T-cell (primary cell): Measurements from ENCODE around the gene HERC4. TPM values are rescaled to one million over a fixed set of nuclear protein-coding genes. Genes with fewer than 3 reads are reported as not detected.

Experiments used
- ATAC-seq, 4 experiments: fragments of 200-7000 bp in 3 of 4; fragments of 150-1000 bp in 1 of 4; cut with Tn5 transposase; replicated peaks in 1 of 4; 1 replicate in 3 of 4; 2 replicates in 1 of 4; pipeline ENCODE4 v1.10.0; 2021; ENCODE audit warnings: moderate library complexity in 3 of 4, mild to moderate bottlenecking in 2 of 4, moderate number of reproducible peaks in 1 of 4
- CTCF ChIA-PET, 2 donors: fragments of 300-600 bp; sonication (Branson Sonifier 250); formaldehyde crosslinking; loops; one replicate each; lab custom pipeline; 2022; ENCODE audit warnings: antibody characterized with exemption in 2 of 2; lab: Charles Lee
- POLR2A ChIA-PET, 2 donors: fragments of 300-600 bp; sonication (Branson Sonifier 250); formaldehyde crosslinking; loops; one replicate each; lab custom pipeline; 2022; ENCODE audit warnings: antibody characterized with exemption in 2 of 2; lab: Charles Lee
- DNase-seq, 35 experiments: peaks; one replicate each; pipeline versions ENCODE4 v3.0.0 to v3.0.0-alpha.2; 2013 to 2023
- H3K27ac ChIP-seq: one replicate; pipeline ENCODE4 v1.5.1; 2013; ENCODE audit warnings: low read length
- H3K27me3 ChIP-seq, 2 experiments: replicated peaks in 1 of 2; 1 replicate in 1 of 2; 2 replicates in 1 of 2; pipeline versions ENCODE4 v1.6.1 to v1.7.0; 2013; ENCODE audit warnings: low read length in 1 of 2, mixed read lengths in 1 of 2; ENCODE audit not compliant: control insufficient read depth in 2 of 2, insufficient read depth in 2 of 2; ENCODE audit errors: extremely low read depth in 1 of 2
- H3K36me3 ChIP-seq, 2 donors: 1 replicate in 1 of 2; 2 replicates in 1 of 2; pipeline versions ENCODE4 v1.6.1 to v1.7.0; 2013; ENCODE audit warnings: low read length in 1 of 2; ENCODE audit not compliant: control insufficient read depth in 2 of 2, insufficient read depth in 1 of 2; ENCODE audit errors: extremely low read depth in 1 of 2
- H3K4me1 ChIP-seq, 2 experiments: 1 replicate in 1 of 2; 2 replicates in 1 of 2; pipeline versions ENCODE4 v1.6.1 to v1.7.0; 2013; ENCODE audit warnings: low read length in 2 of 2, mixed read lengths in 1 of 2; ENCODE audit not compliant: insufficient read depth in 2 of 2, control insufficient read depth in 1 of 2; ENCODE audit errors: extremely low read depth in 1 of 2
- H3K4me3 ChIP-seq, 2 donors: 1 replicate in 1 of 2; 2 replicates in 1 of 2; pipeline versions ENCODE4 v1.5.1 to v1.7.0; 2013; ENCODE audit warnings: mild to moderate bottlenecking in 2 of 2, low read length in 1 of 2, moderate library complexity in 1 of 2; ENCODE audit not compliant: control insufficient read depth in 1 of 2; ENCODE audit errors: extremely low read depth in 1 of 2
- H3K9me3 ChIP-seq: 2 replicates; pipeline ENCODE4 v1.7.0; 2013
- H3K27ac Mint-ChIP-seq, 2 donors: one replicate each; pipeline ENCODE4 v1.8.0; 2020 to 2021; ENCODE audit warnings: mild to moderate bottlenecking in 2 of 2, mixed read lengths in 2 of 2
- H3K27me3 Mint-ChIP-seq, 2 donors: one replicate each; pipeline ENCODE4 v1.8.0; 2021 to 2022; ENCODE audit warnings: mixed read lengths in 2 of 2
- H3K36me3 Mint-ChIP-seq: one replicate; pipeline ENCODE4 v1.8.0; 2021; ENCODE audit warnings: mixed read lengths
- H3K4me1 Mint-ChIP-seq, 3 donors: one replicate each; pipeline ENCODE4 v1.8.0; 2020 to 2022; ENCODE audit warnings: mixed read lengths in 3 of 3, mild to moderate bottlenecking in 1 of 3
- H3K4me3 Mint-ChIP-seq, 3 donors: one replicate each; pipeline ENCODE4 v1.8.0; 2020 to 2022; ENCODE audit warnings: mild to moderate bottlenecking in 3 of 3, mixed read lengths in 3 of 3, moderate library complexity in 3 of 3
- H3K9me3 Mint-ChIP-seq, 3 donors: one replicate each; pipeline ENCODE4 v1.8.0; 2020 to 2022; ENCODE audit warnings: mixed read lengths in 3 of 3
- WGBS: methylation state at CpG from one replicate; pipeline ENCODE4 v1.1.5; 2013; ENCODE audit warnings: missing lambda C conversion rate; ENCODE audit not compliant: insufficient coverage; 5-methylcytosine and 5-hydroxymethylcytosine counted together
- total RNA-seq, 35 experiments: library from RNA in 6 of 35; stranded (reverse) in 6 of 35; fragments of 120-200 nt in 1 of 35; gene quantifications; one replicate each; pipeline versions ENCODE4 v1.2.1 to v1.2.4 and lab custom pipeline; 2013 to 2026

Gene HERC4
- total RNA-seq, 5 donors from 2014 or later (not counting 1 experiment from before 2014, with no cell fraction given) = 63.0 to 81.6 (median 77.5) TPM

- no peak overlapping the region for H3K27ac Mint-ChIP-seq
- H3K9me3 Mint-ChIP-seq = no peaks in the 10 kb centered on the region
- ChIA-PET POLR2A (no interaction called here), CTCF (interaction anchor here in 1 of 2 donors (0.6 kb wide), 1 partner anchor 41 kb away, joined by 5 read pairs; no protein-coding TSS in a partner anchor)
- H3K27ac ChIP-seq = no peak overlapping the region
- no peaks in the 10 kb centered on the region for H3K4me1 ChIP-seq
- no peak for ATAC-seq
- H3K9me3 ChIP-seq = no peaks in the 10 kb centered on the region
- no peak overlapping the region for H3K4me3 ChIP-seq
- no peaks in the 10 kb centered on the region for H3K36me3 Mint-ChIP-seq
- H3K36me3 ChIP-seq = no peaks in the 10 kb centered on the region
- no peaks in the 10 kb centered on the region for H3K27me3 ChIP-seq
- DNase-seq = no peak
- H3K27me3 Mint-ChIP-seq = no peaks in the 10 kb centered on the region
- H3K4me1 Mint-ChIP-seq = peaks cover 0 to 2% (median 0%) of the 10 kb centered on the region in 3 donors
- WGBS = no CpG with 5 or more reads among the region's 3 CpGs
- H3K4me3 Mint-ChIP-seq = no peak overlapping the region
These were observed 24.7 kb upstream of the HERC4 start for GRCh38 chr10:68099736-68100135.

- Mint-ChIP-seq H3K27ac (no peak overlapping the region), H3K27me3 (no peaks in the 10 kb centered on the region), H3K36me3 (no peaks in the 10 kb centered on the region), H3K4me3 (no peak overlapping the region), H3K4me1 (peaks cover 0 to 2% (median 0%) of the 10 kb centered on the region in 3 donors), H3K9me3 (no peaks in the 10 kb centered on the region)
- Histone ChIP-seq H3K27me3 (no peaks in the 10 kb centered on the region), H3K27ac (no peak overlapping the region), H3K36me3 (no peaks in the 10 kb centered on the region), H3K4me3 (no peak overlapping the region), H3K4me1 (no peaks in the 10 kb centered on the region), H3K9me3 (no peaks in the 10 kb centered on the region)
- ChIA-PET CTCF (interaction anchor here in 1 of 2 donors (0.6 kb wide), 1 partner anchor 115 kb away, joined by 3 read pairs; no protein-coding TSS in a partner anchor), POLR2A (interaction anchor here (0.5 to 0.6 kb wide), 2 partner anchors 10 to 21 kb away, joined by 5 to 18 read pairs; no protein-coding TSS in a partner anchor)
- ATAC-seq (no peak), DNase-seq (no peak)
- 40% methylated on average over 2 of the region's 4 CpGs for WGBS
These were observed 21.9 kb upstream of the HERC4 start for GRCh38 chr10:68096913-68097516.

GRCh38 chr10:68095153-68095552 is 20.1 kb upstream of the HERC4 start:
- no peaks in the 10 kb centered on the region for H3K36me3 Mint-ChIP-seq
- no CpG with 5 or more reads among the region's 2 CpGs for WGBS
- Histone ChIP-seq H3K9me3 (no peaks in the 10 kb centered on the region), H3K27ac (no peak overlapping the region), H3K27me3 (no peaks in the 10 kb centered on the region), H3K36me3 (no peaks in the 10 kb centered on the region), H3K4me1 (no peaks in the 10 kb centered on the region), H3K4me3 (no peak overlapping the region)
- no peaks in the 10 kb centered on the region for H3K9me3 Mint-ChIP-seq
- no peak overlapping the region for H3K4me3 Mint-ChIP-seq
- ATAC-seq (no peak), DNase-seq (no peak)
- CTCF ChIA-PET = interaction anchor here in 1 of 2 donors (0.7 kb wide), 1 partner anchor 78 kb away, joined by 4 read pairs; no protein-coding TSS in a partner anchor
- no peaks in the 10 kb centered on the region for H3K27me3 Mint-ChIP-seq
- H3K4me1 Mint-ChIP-seq = no peaks in the 10 kb centered on the region
- H3K27ac Mint-ChIP-seq = no peak overlapping the region
- POLR2A ChIA-PET = interaction anchor here in 1 of 2 donors (0.5 kb wide), 1 partner anchor 209 kb away, joined by 4 read pairs; no protein-coding TSS in a partner anchor

- ATAC-seq (no peak), DNase-seq (no peak)
- no peak overlapping the region for H3K4me3 ChIP-seq
- H3K36me3 ChIP-seq = no peaks in the 10 kb centered on the region
- H3K9me3 Mint-ChIP-seq = no peaks in the 10 kb centered on the region
- H3K4me3 Mint-ChIP-seq = no peak overlapping the region
- CTCF ChIA-PET = interaction anchor here in 1 of 2 donors (1.5 kb wide), 1 partner anchor 39 kb away, joined by 4 read pairs; no protein-coding TSS in a partner anchor
- WGBS = 100% methylated on average over 1 of the region's 2 CpGs
- no peaks in the 10 kb centered on the region for H3K36me3 Mint-ChIP-seq
- H3K9me3 ChIP-seq = no peaks in the 10 kb centered on the region
- H3K27ac ChIP-seq = no peak overlapping the region
- no peaks in the 10 kb centered on the region for H3K27me3 Mint-ChIP-seq
- H3K27me3 ChIP-seq = peaks cover 0 to 3% of the 10 kb centered on the region in 2 experiments
- no peaks in the 10 kb centered on the region for H3K4me1 ChIP-seq
- H3K4me1 Mint-ChIP-seq = peaks cover 3 to 6% (median 4%) of the 10 kb centered on the region in 3 donors
- POLR2A ChIA-PET = interaction anchor here in 1 of 2 donors (0.6 kb wide), 3 partner anchors 36 to 754 kb away, joined by 3 to 4 read pairs (median 3); no protein-coding TSS in a partner anchor
- no peak overlapping the region for H3K27ac Mint-ChIP-seq
These were observed 17.4 kb upstream of the HERC4 start for GRCh38 chr10:68092512-68092911.

- CTCF ChIA-PET = no interaction called here
- no peaks in the 10 kb centered on the region for H3K36me3 ChIP-seq
- no peaks in the 10 kb centered on the region for H3K4me1 ChIP-seq
- WGBS = 100% methylated on average over 1 of the region's 4 CpGs
- H3K4me3 ChIP-seq = no peak overlapping the region
- H3K27ac ChIP-seq = no peak overlapping the region
- Mint-ChIP-seq H3K36me3 (no peaks in the 10 kb centered on the region), H3K27me3 (no peaks in the 10 kb centered on the region), H3K4me3 (no peak overlapping the region), H3K27ac (no peak overlapping the region), H3K9me3 (no peaks in the 10 kb centered on the region), H3K4me1 (peaks cover 3 to 6% (median 5%) of the 10 kb centered on the region in 3 donors)
- POLR2A ChIA-PET = no interaction called here
- DNase-seq (no peak), ATAC-seq (no peak)
- H3K9me3 ChIP-seq = no peaks in the 10 kb centered on the region
- H3K27me3 ChIP-seq = peaks cover 0 to 3% of the 10 kb centered on the region in 2 experiments
These were observed 15.5 kb upstream of the HERC4 start for GRCh38 chr10:68090586-68090985.

- no peak overlapping the region for H3K4me3 Mint-ChIP-seq
- 60% methylated on average over 1 of the region's 4 CpGs for WGBS
- H3K27ac ChIP-seq = no peak overlapping the region
- peaks cover 3 to 6% (median 5%) of the 10 kb centered on the region in 3 donors for H3K4me1 Mint-ChIP-seq
- DNase-seq (no peak), ATAC-seq (no peak)
- peaks cover 0 to 3% of the 10 kb centered on the region in 2 donors for H3K27me3 Mint-ChIP-seq
- ChIA-PET POLR2A (no interaction called here), CTCF (no interaction called here)
- H3K9me3 ChIP-seq = no peaks in the 10 kb centered on the region
- H3K36me3 Mint-ChIP-seq = no peaks in the 10 kb centered on the region
- no peak overlapping the region for H3K4me3 ChIP-seq
- no peaks in the 10 kb centered on the region for H3K4me1 ChIP-seq
- H3K36me3 ChIP-seq = no peaks in the 10 kb centered on the region
- H3K27me3 ChIP-seq = peaks cover 0 to 3% of the 10 kb centered on the region in 2 experiments
- H3K27ac Mint-ChIP-seq = no peak overlapping the region
- H3K9me3 Mint-ChIP-seq = no peaks in the 10 kb centered on the region
These were observed 13.7 kb upstream of the HERC4 start for GRCh38 chr10:68088740-68089139.
